Body of pancreas (tissue), 4 donors: ENCODE measurements around the gene LRRC23.

Experiments used
- CTCF ChIP-seq, 7 experiments: fragments of 450-650 bp in 4 of 7; fragments of 200-600 bp in 3 of 7; sonication (generic) in 3 of 7; IDR thresholded peaks; one replicate each; pipeline ENCODE4 v1.5.1; 2016 to 2019; ENCODE audit warnings: antibody characterized with exemption in 7 of 7
- POLR2A ChIP-seq, 3 donors: fragments of 450-650 bp; IDR thresholded peaks; one replicate each; pipeline ENCODE4 v1.6.1; 2016; ENCODE audit warnings: antibody characterized with exemption in 3 of 3, mild to moderate bottlenecking in 2 of 3

- TF ChIP-seq POLR2A (IDR thresholded peaks at IDR 0.05) (no peak), CTCF (IDR thresholded peaks at IDR 0.05) (no peak)
These were observed 45.8 kb upstream of the LRRC23 start for GRCh38 chr12:6858799-6859198.
